ENCODE data around the gene KIF3A. TPM values are rescaled to one million over a fixed set of nuclear protein-coding genes. Genes with fewer than 3 reads are reported as not detected.

Gene KIF3A
- total and polyA plus RNA-seq, 4 donors = 0.58 to 1.2 (median 0.86) TPM

DNA sequence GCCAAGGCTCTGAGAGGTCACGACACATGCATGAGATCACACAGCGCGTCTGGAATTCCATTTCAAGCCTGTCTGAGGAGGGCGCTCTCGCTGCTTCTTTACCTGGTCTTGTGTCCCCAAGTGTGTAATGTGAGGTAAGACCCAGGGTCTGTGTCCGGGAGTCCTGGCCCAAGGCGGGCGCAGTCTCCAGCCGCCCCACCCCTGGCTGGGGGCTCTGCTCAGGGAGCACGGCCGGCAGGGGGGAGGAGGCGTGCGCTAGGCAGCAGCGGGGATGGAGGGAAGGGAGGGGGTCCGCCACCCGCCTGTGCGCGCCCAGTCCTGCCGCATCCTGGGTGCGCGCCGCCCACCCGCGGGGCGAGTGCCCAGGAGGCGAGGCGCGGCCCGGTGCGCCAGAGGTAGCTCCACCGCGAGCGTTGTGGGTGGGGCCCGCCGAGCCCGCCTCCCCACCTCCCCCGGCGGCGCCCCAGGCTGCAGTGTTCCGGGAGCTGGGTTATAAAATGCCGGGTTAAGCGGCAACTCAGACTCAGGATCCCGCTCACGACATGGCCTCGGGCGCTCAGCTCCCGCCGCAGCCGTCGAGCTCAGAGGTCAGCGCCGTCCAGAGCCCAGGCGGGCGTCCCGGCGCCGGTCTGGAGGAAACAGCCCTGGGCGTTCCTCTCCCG, 9.7 kb upstream of the KIF3A start, which contains the start of gene CCNI2:
Gene CCNI2 (plus strand): TSS at position 473 of the 662 bp plus-strand sequence. CDS start 70 bp downstream, at position 543.
- WGBS = 4% methylated on average over 59 of the region's 59 CpGs
- no peak within 1 kb of the TSS for H3K27ac ChIP-seq (ENCODE audit: low read depth in 1 of 2, low read length in 2 of 2)
- H3K27me3 ChIP-seq (ENCODE audit: control insufficient read depth in 4 of 4, insufficient read depth in 4 of 4, low read length in 3 of 4) = peaks cover 0 to 5% (median 0%) of the 10 kb centered on the region in 4 donors
- TF ChIP-seq NR2F2 (IDR thresholded peaks at IDR 0.05) (no peak), JUND (IDR thresholded peaks at IDR 0.05) (no peak), RAD21 (IDR thresholded peaks at IDR 0.05) (peak in 1 of 2 donors; percentile 66), HNF4A (conservative IDR thresholded peaks at IDR 0.05) (no peak), SP1 (IDR thresholded peaks at IDR 0.05) (no peak)
- H3K4me1 ChIP-seq (ENCODE audit: control insufficient read depth in 4 of 4, insufficient read depth in 4 of 4, low read length in 3 of 4) = peaks cover 0 to 6% (median 1%) of the 10 kb centered on the region in 4 donors
- no peaks in the 10 kb centered on the region for H3K36me3 ChIP-seq (ENCODE audit: control insufficient read depth in 4 of 4, insufficient read depth in 3 of 4, low read depth in 1 of 4, low read length in 3 of 4)
- H3K4me3 ChIP-seq (ENCODE audit: low read depth in 1 of 3, low read length in 3 of 3) = peak within 1 kb of the TSS in 1 of 3 donors; percentile 51
- H3K9ac ChIP-seq (ENCODE audit: low read depth in 1 of 2, low read length in 2 of 2) = no peak within 1 kb of the TSS
- no peaks in the 10 kb centered on the region for H3K9me3 ChIP-seq (ENCODE audit: control insufficient read depth in 4 of 4, low read length in 3 of 4)
- no peak for DNase-seq (ENCODE audit: low spot score)

DNA sequence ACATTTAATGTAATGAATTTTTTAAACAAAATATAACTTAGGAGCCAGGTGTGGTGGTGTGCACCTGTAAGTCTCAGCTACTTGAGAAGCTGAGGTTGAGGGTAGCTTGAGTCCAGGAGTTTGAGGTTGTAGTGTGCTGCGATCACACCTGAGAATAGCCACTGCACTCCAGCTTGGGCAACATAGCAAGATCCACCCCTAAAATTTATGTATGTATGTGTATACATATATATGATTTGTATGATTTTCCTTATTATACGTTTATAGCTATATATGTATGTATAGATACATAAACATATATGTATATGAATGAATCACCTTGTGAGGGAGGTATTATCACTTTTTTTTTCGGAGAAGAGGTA, 9.2 kb upstream of the KIF3A start:
- Histone ChIP-seq H3K4me3 (ENCODE audit: low read depth in 1 of 3, low read length in 3 of 3) (no peak overlapping the region), H3K9me3 (ENCODE audit: control insufficient read depth in 4 of 4, low read length in 3 of 4) (no peaks in the 10 kb centered on the region), H3K9ac (ENCODE audit: low read depth in 1 of 2, low read length in 2 of 2) (no peak overlapping the region), H3K4me1 (ENCODE audit: control insufficient read depth in 4 of 4, insufficient read depth in 4 of 4, low read length in 3 of 4) (peaks cover 0 to 6% (median 1%) of the 10 kb centered on the region in 4 donors), H3K27ac (ENCODE audit: low read depth in 1 of 2, low read length in 2 of 2) (no peak overlapping the region), H3K27me3 (ENCODE audit: control insufficient read depth in 4 of 4, insufficient read depth in 4 of 4, low read length in 3 of 4) (peaks cover 0 to 5% (median 0%) of the 10 kb centered on the region in 4 donors), H3K36me3 (ENCODE audit: control insufficient read depth in 4 of 4, insufficient read depth in 3 of 4, low read depth in 1 of 4, low read length in 3 of 4) (no peaks in the 10 kb centered on the region)
- no peak for DNase-seq (ENCODE audit: low spot score)
- WGBS = 31% methylated on average over 3 of the region's 3 CpGs
- TF ChIP-seq EGR1 (IDR thresholded peaks at IDR 0.05; ENCODE audit: low read depth in 2 of 2) (no peak), YY1 (IDR thresholded peaks at IDR 0.05) (no peak), ATF3 (IDR thresholded peaks at IDR 0.05) (no peak), HNF4A (conservative IDR thresholded peaks at IDR 0.05) (no peak), SP1 (IDR thresholded peaks at IDR 0.05) (no peak), GABPA (IDR thresholded peaks at IDR 0.05 in 1 of 2, conservative IDR thresholded peaks at IDR 0.05 in 1 of 2) (no peak), HNF4G (IDR thresholded peaks at IDR 0.05) (no peak)
- TF ChIP-seq, protein P1, sequence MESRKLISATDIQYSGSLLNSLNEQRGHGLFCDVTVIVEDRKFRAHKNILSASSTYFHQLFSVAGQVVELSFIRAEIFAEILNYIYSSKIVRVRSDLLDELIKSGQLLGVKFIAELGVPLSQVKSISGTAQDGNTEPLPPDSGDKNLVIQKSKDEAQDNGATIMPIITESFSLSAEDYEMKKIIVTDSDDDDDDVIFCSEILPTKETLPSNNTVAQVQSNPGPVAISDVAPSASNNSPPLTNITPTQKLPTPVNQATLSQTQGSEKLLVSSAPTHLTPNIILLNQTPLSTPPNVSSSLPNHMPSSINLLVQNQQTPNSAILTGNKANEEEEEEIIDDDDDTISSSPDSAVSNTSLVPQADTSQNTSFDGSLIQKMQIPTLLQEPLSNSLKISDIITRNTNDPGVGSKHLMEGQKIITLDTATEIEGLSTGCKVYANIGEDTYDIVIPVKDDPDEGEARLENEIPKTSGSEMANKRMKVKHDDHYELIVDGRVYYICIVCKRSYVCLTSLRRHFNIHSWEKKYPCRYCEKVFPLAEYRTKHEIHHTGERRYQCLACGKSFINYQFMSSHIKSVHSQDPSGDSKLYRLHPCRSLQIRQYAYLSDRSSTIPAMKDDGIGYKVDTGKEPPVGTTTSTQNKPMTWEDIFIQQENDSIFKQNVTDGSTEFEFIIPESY (IDR thresholded peaks at IDR 0.05) = no peak

GRCh38 chr5:132744659-132745058, 7.3 kb upstream of the KIF3A start:
- peaks cover 0 to 5% (median 0%) of the 10 kb centered on the region in 4 donors for H3K27me3 ChIP-seq (ENCODE audit: control insufficient read depth in 4 of 4, insufficient read depth in 4 of 4, low read length in 3 of 4)
- H3K4me3 ChIP-seq (ENCODE audit: low read depth in 1 of 3, low read length in 3 of 3) = no peak overlapping the region
- peaks cover 0 to 6% (median 1%) of the 10 kb centered on the region in 4 donors for H3K4me1 ChIP-seq (ENCODE audit: control insufficient read depth in 4 of 4, insufficient read depth in 4 of 4, low read length in 3 of 4)
- TF ChIP-seq FOXA1 (IDR thresholded peaks at IDR 0.05) (no peak), HNF4A (conservative IDR thresholded peaks at IDR 0.05) (no peak), FOXA2 (IDR thresholded peaks at IDR 0.05) (no peak), YY1 (IDR thresholded peaks at IDR 0.05) (no peak), GABPA (IDR thresholded peaks at IDR 0.05 in 1 of 2, conservative IDR thresholded peaks at IDR 0.05 in 1 of 2) (no peak), HNF4G (IDR thresholded peaks at IDR 0.05) (no peak), MAX (IDR thresholded peaks at IDR 0.05) (no peak), CTCF (IDR thresholded peaks at IDR 0.05; ENCODE audit: low read depth, low read length, missing input control) (no peak), RXRA (IDR thresholded peaks at IDR 0.05) (no peak)
- TF ChIP-seq, protein P1 (IDR thresholded peaks at IDR 0.05) = no peak
- TF ChIP-seq, protein P2, sequence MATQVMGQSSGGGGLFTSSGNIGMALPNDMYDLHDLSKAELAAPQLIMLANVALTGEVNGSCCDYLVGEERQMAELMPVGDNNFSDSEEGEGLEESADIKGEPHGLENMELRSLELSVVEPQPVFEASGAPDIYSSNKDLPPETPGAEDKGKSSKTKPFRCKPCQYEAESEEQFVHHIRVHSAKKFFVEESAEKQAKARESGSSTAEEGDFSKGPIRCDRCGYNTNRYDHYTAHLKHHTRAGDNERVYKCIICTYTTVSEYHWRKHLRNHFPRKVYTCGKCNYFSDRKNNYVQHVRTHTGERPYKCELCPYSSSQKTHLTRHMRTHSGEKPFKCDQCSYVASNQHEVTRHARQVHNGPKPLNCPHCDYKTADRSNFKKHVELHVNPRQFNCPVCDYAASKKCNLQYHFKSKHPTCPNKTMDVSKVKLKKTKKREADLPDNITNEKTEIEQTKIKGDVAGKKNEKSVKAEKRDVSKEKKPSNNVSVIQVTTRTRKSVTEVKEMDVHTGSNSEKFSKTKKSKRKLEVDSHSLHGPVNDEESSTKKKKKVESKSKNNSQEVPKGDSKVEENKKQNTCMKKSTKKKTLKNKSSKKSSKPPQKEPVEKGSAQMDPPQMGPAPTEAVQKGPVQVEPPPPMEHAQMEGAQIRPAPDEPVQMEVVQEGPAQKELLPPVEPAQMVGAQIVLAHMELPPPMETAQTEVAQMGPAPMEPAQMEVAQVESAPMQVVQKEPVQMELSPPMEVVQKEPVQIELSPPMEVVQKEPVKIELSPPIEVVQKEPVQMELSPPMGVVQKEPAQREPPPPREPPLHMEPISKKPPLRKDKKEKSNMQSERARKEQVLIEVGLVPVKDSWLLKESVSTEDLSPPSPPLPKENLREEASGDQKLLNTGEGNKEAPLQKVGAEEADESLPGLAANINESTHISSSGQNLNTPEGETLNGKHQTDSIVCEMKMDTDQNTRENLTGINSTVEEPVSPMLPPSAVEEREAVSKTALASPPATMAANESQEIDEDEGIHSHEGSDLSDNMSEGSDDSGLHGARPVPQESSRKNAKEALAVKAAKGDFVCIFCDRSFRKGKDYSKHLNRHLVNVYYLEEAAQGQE (IDR thresholded peaks at IDR 0.05) = no peak
- 79% methylated on average over 2 of the region's 2 CpGs for WGBS
- H3K9me3 ChIP-seq (ENCODE audit: control insufficient read depth in 4 of 4, low read length in 3 of 4) = no peaks in the 10 kb centered on the region
- DNase-seq (ENCODE audit: low spot score) = no peak
- no peak overlapping the region for H3K27ac ChIP-seq (ENCODE audit: low read depth in 1 of 2, low read length in 2 of 2)
- no peak overlapping the region for H3K9ac ChIP-seq (ENCODE audit: low read depth in 1 of 2, low read length in 2 of 2)
- no peaks in the 10 kb centered on the region for H3K36me3 ChIP-seq (ENCODE audit: control insufficient read depth in 4 of 4, insufficient read depth in 3 of 4, low read depth in 1 of 4, low read length in 3 of 4)

Data from liver (tissue), 9 donors.